ENCODE data around the gene LGALS9B. TPM values are rescaled to one million over a fixed set of nuclear protein-coding genes. Genes with fewer than 3 reads are reported as not detected.
"Not testable (repeated sequence)": the region's sequence is repeated elsewhere in the genome, so short reads cannot be mapped to it uniquely, and the experiment has no call there.

Gene LGALS9B
- polyA plus RNA-seq (2011; rRNA removed): not detected in 2 replicates
- not detected in 2 replicates for polyA minus RNA-seq (2011; rRNA and poly(A)+ RNA removed)

GRCh38 chr17:20467447-20467846 lies at the start of gene LGALS9B:
LGALS9B (minus strand) TSS chr17:20467539; CDS start chr17:20467470, 69 bp downstream.
- H3K9me3 ChIP-seq (ENCODE audit: control insufficient read depth, insufficient read depth, low read length); H3K27me3 ChIP-seq (ENCODE audit: control insufficient read depth, insufficient read depth, low read length); CTCF ChIA-PET; DNase-seq (ENCODE audit: low read depth, low spot score); H3K4me3 ChIP-seq (ENCODE audit: low read depth, low read length); H3K27ac ChIP-seq (ENCODE audit: low read depth, low read length); POLR2A ChIA-PET: not testable (repeated sequence)

DNA sequence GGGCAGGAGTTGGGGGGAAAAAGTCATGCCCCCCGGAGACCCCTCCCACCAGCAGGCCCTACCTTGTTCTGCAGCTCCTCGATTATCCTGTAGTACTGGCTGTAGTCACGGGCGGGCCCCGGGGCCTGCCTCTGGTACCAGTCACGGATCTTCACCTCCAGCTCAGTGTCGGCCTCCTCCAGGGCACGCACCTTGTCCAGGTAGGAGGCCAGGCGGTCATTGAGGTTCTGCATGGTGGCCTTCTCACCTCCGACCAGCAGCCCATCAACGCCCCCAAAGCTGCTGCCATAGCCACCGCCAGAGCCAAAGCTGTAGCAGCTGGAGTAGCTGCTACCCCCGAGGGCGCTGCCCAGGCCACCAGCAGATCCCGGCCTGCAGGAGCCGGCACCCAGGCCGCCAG lies 49.6 kb upstream of the LGALS9B start:
- CTCF ChIA-PET: not testable (repeated sequence)

DNA sequence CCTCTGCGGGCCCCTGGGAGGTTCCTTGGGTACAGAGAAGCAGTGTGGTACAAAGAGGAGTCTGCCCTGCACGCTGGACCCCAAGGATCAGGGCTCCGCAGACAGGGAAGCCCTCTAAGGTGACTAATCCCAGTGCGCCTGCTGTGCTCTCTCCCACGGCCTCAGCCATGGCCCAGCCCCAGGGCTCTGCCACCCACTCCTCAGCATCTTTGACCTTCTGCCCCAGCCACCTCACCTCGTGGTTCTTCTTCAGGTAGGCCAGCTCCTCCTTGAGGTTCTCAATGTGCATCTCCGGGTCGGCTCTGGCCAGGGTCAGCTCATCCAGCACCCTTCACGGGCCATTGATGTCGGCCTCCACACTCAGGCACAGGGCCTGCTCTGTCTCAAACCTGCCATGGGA lies 47.8 kb upstream of the LGALS9B start:
- CTCF ChIA-PET; H3K27ac ChIP-seq (ENCODE audit: low read depth, low read length); H3K27me3 ChIP-seq (ENCODE audit: control insufficient read depth, insufficient read depth, low read length); H3K4me3 ChIP-seq (ENCODE audit: low read depth, low read length); POLR2A ChIA-PET; DNase-seq (ENCODE audit: low read depth, low spot score); H3K9me3 ChIP-seq (ENCODE audit: control insufficient read depth, insufficient read depth, low read length): not testable (repeated sequence)

More for the DNA sequence above, 49.6 kb upstream of the LGALS9B start:
- H3K27ac ChIP-seq (ENCODE audit: low read depth, low read length); POLR2A ChIA-PET; DNase-seq (ENCODE audit: low read depth, low spot score); H3K9me3 ChIP-seq (ENCODE audit: control insufficient read depth, insufficient read depth, low read length); H3K4me3 ChIP-seq (ENCODE audit: low read depth, low read length); H3K27me3 ChIP-seq (ENCODE audit: control insufficient read depth, insufficient read depth, low read length): not testable (repeated sequence)

DNA sequence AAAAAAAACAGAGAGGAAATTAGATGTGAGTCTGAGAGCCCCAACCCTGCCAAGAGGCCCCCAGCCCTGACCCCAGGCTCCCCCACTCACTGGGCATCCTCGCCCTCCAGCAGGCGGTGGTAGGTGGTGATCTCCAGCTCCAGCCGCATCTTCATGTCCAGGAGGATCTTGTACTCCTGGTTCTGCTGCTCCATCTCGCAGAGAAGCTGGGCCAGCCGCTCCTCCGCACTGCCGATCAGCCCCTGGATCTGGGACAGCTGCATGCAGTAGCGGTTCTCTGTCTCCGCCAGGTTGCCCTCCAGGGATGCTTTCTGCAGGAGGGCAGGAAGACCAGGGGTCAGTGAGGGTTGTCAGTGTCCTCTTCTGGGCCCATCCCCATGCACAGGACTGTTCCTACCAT lies 46.2 kb upstream of the LGALS9B start:
- DNase-seq (ENCODE audit: low read depth, low spot score); H3K27ac ChIP-seq (ENCODE audit: low read depth, low read length); H3K4me3 ChIP-seq (ENCODE audit: low read depth, low read length); H3K27me3 ChIP-seq (ENCODE audit: control insufficient read depth, insufficient read depth, low read length); POLR2A ChIA-PET; H3K9me3 ChIP-seq (ENCODE audit: control insufficient read depth, insufficient read depth, low read length); CTCF ChIA-PET: not testable (repeated sequence)

DNA sequence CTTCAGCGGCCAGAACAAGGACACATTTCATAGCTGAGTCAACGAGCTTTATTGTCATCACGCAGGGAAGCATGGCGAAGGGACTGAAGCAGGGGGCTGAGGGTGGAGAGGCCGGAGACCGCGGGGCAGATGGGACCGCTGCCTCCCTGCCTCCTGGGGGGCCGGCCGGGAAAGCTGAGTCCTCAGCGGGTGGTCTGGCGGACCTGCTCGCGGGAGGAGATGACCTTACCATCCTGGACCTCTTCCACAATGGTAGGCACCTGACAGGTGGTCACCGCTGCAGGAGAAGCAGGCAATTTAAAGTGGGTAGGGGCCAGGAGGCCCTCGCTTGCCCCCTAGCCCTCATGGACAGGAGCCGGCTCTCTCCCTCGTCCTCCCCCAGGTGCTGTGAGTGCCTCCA lies 45.0 kb upstream of the LGALS9B start:
- CTCF ChIA-PET; H3K4me3 ChIP-seq (ENCODE audit: low read depth, low read length); H3K27ac ChIP-seq (ENCODE audit: low read depth, low read length); H3K9me3 ChIP-seq (ENCODE audit: control insufficient read depth, insufficient read depth, low read length); DNase-seq (ENCODE audit: low read depth, low spot score); H3K27me3 ChIP-seq (ENCODE audit: control insufficient read depth, insufficient read depth, low read length); POLR2A ChIA-PET: not testable (repeated sequence)

GRCh38 chr17:20511778-20512177 lies 44.4 kb upstream of the LGALS9B start:
- CTCF ChIA-PET; H3K27ac ChIP-seq (ENCODE audit: low read depth, low read length); POLR2A ChIA-PET; H3K4me3 ChIP-seq (ENCODE audit: low read depth, low read length); DNase-seq (ENCODE audit: low read depth, low spot score); H3K9me3 ChIP-seq (ENCODE audit: control insufficient read depth, insufficient read depth, low read length); H3K27me3 ChIP-seq (ENCODE audit: control insufficient read depth, insufficient read depth, low read length): not testable (repeated sequence)

GRCh38 chr17:20505333-20505732 lies 38.0 kb upstream of the LGALS9B start:
- POLR2A ChIA-PET; H3K27ac ChIP-seq (ENCODE audit: low read depth, low read length); H3K27me3 ChIP-seq (ENCODE audit: control insufficient read depth, insufficient read depth, low read length); H3K4me3 ChIP-seq (ENCODE audit: low read depth, low read length); DNase-seq (ENCODE audit: low read depth, low spot score); CTCF ChIA-PET; H3K9me3 ChIP-seq (ENCODE audit: control insufficient read depth, insufficient read depth, low read length): not testable (repeated sequence)

GRCh38 chr17:20504388-20505066 lies 37.2 kb upstream of the LGALS9B start:
- H3K9me3 ChIP-seq (ENCODE audit: control insufficient read depth, insufficient read depth, low read length); DNase-seq (ENCODE audit: low read depth, low spot score); H3K4me3 ChIP-seq (ENCODE audit: low read depth, low read length); CTCF ChIA-PET; H3K27me3 ChIP-seq (ENCODE audit: control insufficient read depth, insufficient read depth, low read length); POLR2A ChIA-PET; H3K27ac ChIP-seq (ENCODE audit: low read depth, low read length): not testable (repeated sequence)

GRCh38 chr17:20501896-20502295 lies 34.6 kb upstream of the LGALS9B start:
- CTCF ChIA-PET; H3K27me3 ChIP-seq (ENCODE audit: control insufficient read depth, insufficient read depth, low read length); DNase-seq (ENCODE audit: low read depth, low spot score); H3K27ac ChIP-seq (ENCODE audit: low read depth, low read length); H3K9me3 ChIP-seq (ENCODE audit: control insufficient read depth, insufficient read depth, low read length); POLR2A ChIA-PET; H3K4me3 ChIP-seq (ENCODE audit: low read depth, low read length): not testable (repeated sequence)

GRCh38 chr17:20500346-20500745 lies 33.0 kb upstream of the LGALS9B start:
- H3K4me3 ChIP-seq (ENCODE audit: low read depth, low read length); H3K27ac ChIP-seq (ENCODE audit: low read depth, low read length); H3K27me3 ChIP-seq (ENCODE audit: control insufficient read depth, insufficient read depth, low read length); POLR2A ChIA-PET; DNase-seq (ENCODE audit: low read depth, low spot score); H3K9me3 ChIP-seq (ENCODE audit: control insufficient read depth, insufficient read depth, low read length); CTCF ChIA-PET: not testable (repeated sequence)

DNA sequence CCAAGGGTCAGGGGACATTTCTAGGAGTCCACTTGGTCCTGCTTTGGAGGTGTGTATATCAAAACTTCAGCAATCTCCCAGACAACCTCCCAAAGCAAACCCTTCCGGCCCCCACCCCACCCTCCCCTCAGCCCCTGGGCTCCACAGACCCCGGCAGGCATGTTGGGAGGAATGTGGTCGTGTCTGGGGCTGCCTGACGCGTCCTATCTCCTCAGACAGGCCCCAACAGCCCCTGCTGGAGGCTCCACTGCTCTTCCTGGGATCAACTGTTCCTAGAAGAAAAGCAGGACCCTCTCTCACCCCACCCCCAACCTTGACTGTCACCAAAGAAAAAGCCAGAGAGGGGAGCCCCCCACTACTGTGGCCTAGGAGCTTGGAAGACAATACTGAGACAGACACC lies 28.1 kb upstream of the LGALS9B start:
- H3K27me3 ChIP-seq (ENCODE audit: control insufficient read depth, insufficient read depth, low read length); POLR2A ChIA-PET; DNase-seq (ENCODE audit: low read depth, low spot score); H3K4me3 ChIP-seq (ENCODE audit: low read depth, low read length); H3K27ac ChIP-seq (ENCODE audit: low read depth, low read length); H3K9me3 ChIP-seq (ENCODE audit: control insufficient read depth, insufficient read depth, low read length); CTCF ChIA-PET: not testable (repeated sequence)

DNA sequence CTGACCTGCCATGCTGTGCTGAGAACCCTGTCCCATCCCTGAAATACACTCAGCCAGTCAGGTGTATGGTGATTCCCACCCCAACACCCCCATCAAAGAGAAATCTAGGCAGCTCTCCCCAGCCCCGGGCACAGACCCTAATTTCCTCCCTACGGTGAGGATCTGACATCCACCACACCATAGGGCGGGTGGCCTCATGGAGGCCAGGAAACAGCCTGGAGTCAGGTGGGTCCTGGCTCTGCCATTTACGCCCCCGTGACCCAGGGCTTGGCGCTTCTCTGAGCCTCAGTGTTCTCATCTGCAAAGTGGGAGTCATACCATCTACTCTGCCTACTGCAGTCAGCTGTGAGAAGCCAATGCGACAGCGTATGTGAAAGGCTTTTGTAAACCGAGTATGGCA lies 27.4 kb upstream of the LGALS9B start:
- POLR2A ChIA-PET; H3K4me3 ChIP-seq (ENCODE audit: low read depth, low read length); H3K27ac ChIP-seq (ENCODE audit: low read depth, low read length); CTCF ChIA-PET; H3K9me3 ChIP-seq (ENCODE audit: control insufficient read depth, insufficient read depth, low read length); H3K27me3 ChIP-seq (ENCODE audit: control insufficient read depth, insufficient read depth, low read length); DNase-seq (ENCODE audit: low read depth, low spot score): not testable (repeated sequence)

DNA sequence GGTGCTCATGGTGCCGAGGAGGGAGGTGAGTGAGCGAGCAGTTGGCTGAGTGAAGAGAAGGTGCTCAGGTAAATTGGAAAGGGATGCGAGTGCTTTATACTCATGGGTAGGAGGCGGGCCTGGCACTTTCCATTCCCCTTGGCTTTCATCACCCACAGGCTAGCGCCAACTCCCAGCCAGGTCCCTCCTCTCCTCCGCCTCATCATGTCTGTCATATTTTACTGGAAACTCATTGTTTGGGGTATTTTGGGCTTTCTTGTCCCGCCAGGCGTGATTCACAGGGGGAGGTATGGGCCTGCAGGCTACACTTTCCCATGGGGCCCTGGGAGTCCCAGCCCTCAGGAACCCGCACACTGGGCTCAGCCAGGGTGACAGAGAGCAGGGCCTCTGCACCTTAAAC lies 26.8 kb upstream of the LGALS9B start:
- DNase-seq (ENCODE audit: low read depth, low spot score); CTCF ChIA-PET; H3K4me3 ChIP-seq (ENCODE audit: low read depth, low read length); H3K9me3 ChIP-seq (ENCODE audit: control insufficient read depth, insufficient read depth, low read length); H3K27me3 ChIP-seq (ENCODE audit: control insufficient read depth, insufficient read depth, low read length); H3K27ac ChIP-seq (ENCODE audit: low read depth, low read length); POLR2A ChIA-PET: not testable (repeated sequence)

All from AG04450 (cell line).